SK-N-MC (cell line): ENCODE measurements around the gene SYCE3.

Source experiments
- DNase-seq: peaks from one replicate; pipeline ENCODE4 v3.0.0-alpha.2; 2011; ENCODE audit warnings: low read depth, low spot score
- H3K27ac ChIP-seq: fragments of 200-600 bp; sonication (generic); 2 replicates; pipeline ENCODE4 v1.5.1; 2016; ENCODE audit warnings: mixed run types
- H3K36me3 ChIP-seq: fragments of 200-600 bp; sonication (generic); 2 replicates; pipeline ENCODE4 v1.6.1; 2017; ENCODE audit warnings: antibody characterized with exemption, low read length, mixed read lengths; ENCODE audit not compliant: insufficient read depth
- H3K4me3 ChIP-seq: fragments of 200-600 bp; sonication (generic); 2 replicates; pipeline ENCODE4 v1.5.1; 2016
- H3K9ac ChIP-seq: fragments of 200-600 bp; sonication (generic); 2 replicates; pipeline ENCODE4 v1.8.0; 2017; ENCODE audit warnings: mixed run types, mixed read lengths; ENCODE audit not compliant: insufficient read length
- H3K9me3 ChIP-seq: fragments of 200-600 bp; sonication (generic); 2 replicates; pipeline ENCODE4 v1.6.1; 2017; ENCODE audit warnings: low read depth, mild to moderate bottlenecking, antibody characterized with exemption, low read length, moderate library complexity, mixed read lengths
- EZH2 ChIP-seq: fragments of 200-600 bp; sonication (generic); IDR thresholded peaks from one replicate; pipeline ENCODE4 v1.6.1; 2017; ENCODE audit warnings: antibody characterized with exemption
- FOXP2 ChIP-seq: optimal IDR thresholded peaks from 2 replicates; pipeline ENCODE3; 2011; ENCODE audit warnings: mild to moderate bottlenecking, moderate library complexity; ENCODE audit not compliant: insufficient read depth; ENCODE audit errors: extremely low read length, control extremely low read depth
- POLR2AphosphoS5 ChIP-seq: IDR thresholded peaks from 2 replicates; pipeline ENCODE4 v1.6.1; 2012; ENCODE audit warnings: mild to moderate bottlenecking, low read depth, low read length, borderline replicate concordance

Gene SYCE3

DNA sequence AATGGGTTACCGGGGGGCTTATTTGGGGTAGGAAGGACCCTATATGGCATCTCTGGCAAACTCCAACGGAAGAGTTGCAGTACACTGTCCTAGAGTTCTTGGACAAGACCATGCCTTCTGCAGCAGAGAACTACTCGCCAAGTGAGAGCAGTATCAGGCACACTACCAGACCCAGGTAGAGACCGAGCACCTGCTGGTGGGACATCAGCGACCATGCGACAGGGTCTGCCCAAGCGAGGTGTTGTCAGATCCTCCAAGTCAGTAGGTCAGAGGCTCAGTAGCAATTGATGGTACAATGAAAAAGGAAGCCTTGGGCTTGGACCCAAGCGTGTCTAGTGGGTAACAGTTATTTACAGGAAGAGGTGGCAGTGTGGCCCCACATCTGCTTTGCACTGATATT, 23.1 kb upstream of the SYCE3 start:
- no peak overlapping the region for H3K9ac ChIP-seq
- DNase-seq: no peak
- no peak overlapping the region for H3K4me3 ChIP-seq
- no peaks in the 10 kb centered on the region for H3K9me3 ChIP-seq
- no peak overlapping the region for H3K27ac ChIP-seq
- no peak for TF ChIP-seq FOXP2
- H3K36me3 ChIP-seq: no peaks in the 10 kb centered on the region

GRCh38 chr22:50585238-50585637, 22.5 kb upstream of the SYCE3 start:
- no peak overlapping the region for H3K9ac ChIP-seq
- H3K36me3 ChIP-seq: no peaks in the 10 kb centered on the region
- no peak overlapping the region for H3K4me3 ChIP-seq
- TF ChIP-seq EZH2 (no peak), FOXP2 (no peak), POLR2AphosphoS5 (no peak)
- no peak for DNase-seq
- no peaks in the 10 kb centered on the region for H3K9me3 ChIP-seq
- H3K27ac ChIP-seq: no peak overlapping the region

GRCh38 chr22:50584106-50585096, 21.7 kb upstream of the SYCE3 start:
- Histone ChIP-seq H3K4me3 (peak overlapping the region; percentile 99; the same call in 1 of the 2 replicates), H3K9me3 (no peaks in the 10 kb centered on the region), H3K27ac (no peak overlapping the region), H3K9ac (peak overlapping the region; percentile 85), H3K36me3 (no peaks in the 10 kb centered on the region)
- TF ChIP-seq EZH2: no peak
- TF ChIP-seq POLR2AphosphoS5: no peak
- TF ChIP-seq FOXP2: no peak
- DNase-seq: no peak

- DNase-seq: no peak
- TF ChIP-seq FOXP2: no peak
- no peak for TF ChIP-seq EZH2
- Histone ChIP-seq H3K36me3 (no peaks in the 10 kb centered on the region), H3K27ac (no peak overlapping the region), H3K9ac (peak overlapping the region; percentile 85), H3K9me3 (no peaks in the 10 kb centered on the region), H3K4me3 (peak overlapping the region; percentile 99)
These were observed 20.7 kb upstream of the SYCE3 start for GRCh38 chr22:50583294-50583861.

DNA sequence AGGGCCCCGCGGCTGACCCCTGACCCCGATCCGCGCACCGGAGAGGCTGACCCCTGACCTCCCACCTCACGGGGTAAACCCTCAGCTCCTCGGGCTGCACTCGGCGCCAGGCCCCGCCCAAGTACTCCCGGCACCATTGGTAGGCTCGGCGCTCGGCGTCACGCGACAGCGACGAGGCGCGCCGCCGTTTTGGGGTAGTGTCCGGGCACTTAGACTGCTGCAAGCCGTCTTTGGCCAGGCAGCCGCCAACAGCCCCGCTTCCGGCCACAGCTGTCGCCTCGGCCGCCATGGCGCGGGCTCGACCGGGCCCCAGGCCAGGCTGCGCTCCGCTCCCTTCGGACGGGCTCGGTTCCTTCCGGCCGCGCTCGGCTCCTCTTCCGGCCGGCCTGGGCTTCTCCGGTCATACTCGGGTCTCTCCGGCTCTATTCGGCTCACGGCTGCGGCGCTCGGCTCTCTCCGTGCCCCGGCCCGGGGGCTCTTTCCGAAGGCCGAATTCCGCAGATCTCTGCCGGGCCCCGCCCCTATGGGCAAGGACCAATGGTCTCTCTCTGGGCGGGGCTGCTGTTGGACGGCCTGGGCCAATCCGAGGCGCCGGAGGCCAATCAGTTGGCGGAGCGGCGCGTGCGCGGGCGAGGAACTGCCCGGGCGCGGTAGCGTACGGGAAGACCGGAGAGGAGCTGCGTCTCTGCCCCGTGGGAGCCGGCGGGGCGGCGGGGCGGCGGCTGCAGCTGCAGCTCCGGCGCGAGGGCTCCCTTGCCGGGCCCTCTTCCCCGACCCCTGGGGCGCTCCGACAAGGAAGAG, 20.0 kb upstream of the SYCE3 start, which contains the start of gene CHKB:
Gene CHKB, minus strand, starts transcription at position 357 of the 801 bp plus-strand sequence. Its CDS starts 68 bp downstream, at position 289.
- peak within 1 kb of the TSS; percentile 87 for H3K27ac ChIP-seq
- H3K36me3 ChIP-seq: no peaks in the 10 kb centered on the region
- peak within 1 kb of the TSS; percentile 99 for H3K4me3 ChIP-seq
- no peaks in the 10 kb centered on the region for H3K9me3 ChIP-seq
- peak; percentile 70 for DNase-seq
- H3K9ac ChIP-seq: peak within 1 kb of the TSS; percentile 98
- TF ChIP-seq FOXP2 (peak; percentile 77), EZH2 (no peak), POLR2AphosphoS5 (peak; percentile 78)

DNA sequence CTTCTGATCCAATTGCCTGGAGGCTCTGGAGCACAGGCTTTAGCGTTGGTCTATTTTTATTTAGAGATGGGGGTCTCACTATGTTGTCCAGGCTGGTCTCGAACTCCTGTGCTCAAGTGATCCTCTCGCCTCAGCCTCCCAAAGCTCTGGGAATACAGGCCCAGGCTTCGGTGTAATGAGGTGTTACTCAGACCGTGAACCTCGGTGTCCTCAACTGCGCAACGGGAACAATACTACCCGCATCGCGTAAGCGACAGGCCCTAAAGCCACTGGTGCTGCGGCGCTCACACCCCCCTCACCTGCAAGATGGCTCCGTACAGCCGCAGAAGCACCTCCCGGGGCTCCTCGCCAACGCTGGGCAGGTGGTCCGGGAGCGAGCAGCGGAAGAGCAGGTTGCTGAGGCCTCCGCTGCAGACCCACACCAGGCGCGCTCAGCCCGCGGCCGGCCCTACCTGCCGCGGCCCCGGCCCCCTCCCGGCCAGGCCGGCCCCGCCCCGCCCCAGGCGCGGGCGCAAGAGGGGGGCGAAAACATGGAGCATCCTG, 19.3 kb upstream of the SYCE3 start:
- TF ChIP-seq EZH2 (no peak), FOXP2 (no peak), POLR2AphosphoS5 (no peak)
- no peak for DNase-seq
- Histone ChIP-seq H3K9ac (peak overlapping the region; percentile 98), H3K9me3 (no peaks in the 10 kb centered on the region), H3K27ac (peak overlapping the region; percentile 87; the same call in 1 of the 2 replicates), H3K36me3 (no peaks in the 10 kb centered on the region), H3K4me3 (peak overlapping the region; percentile 99)

GRCh38 chr22:50581031-50581949, 18.6 kb upstream of the SYCE3 start:
- no peak for TF ChIP-seq FOXP2
- TF ChIP-seq POLR2AphosphoS5: no peak
- no peak for TF ChIP-seq EZH2
- Histone ChIP-seq H3K9me3 (no peaks in the 10 kb centered on the region), H3K9ac (peak overlapping the region; percentile 98), H3K4me3 (peak overlapping the region; percentile 99), H3K36me3 (no peaks in the 10 kb centered on the region), H3K27ac (no peak overlapping the region)
- no peak for DNase-seq
